Adrenal gland (tissue), 5 donors: ENCODE data around the gene DPP6.

Experiments
- CTCF ChIP-seq, 6 experiments: fragments of 450-650 bp in 4 of 6; fragments of 200-600 bp in 2 of 6; sonication (generic) in 1 of 6; IDR thresholded peaks; 1 replicate in 5 of 6; 2 replicates in 1 of 6; pipeline versions ENCODE4 v1.5.1 to v1.8.0; 2016 to 2021; ENCODE audit warnings: antibody characterized with exemption in 6 of 6, mild to moderate bottlenecking in 2 of 6, moderate library complexity in 1 of 6
- POLR2A ChIP-seq, 2 donors: fragments of 450-650 bp; IDR thresholded peaks; one replicate each; pipeline ENCODE4 v1.6.1; 2017; ENCODE audit warnings: antibody characterized with exemption in 2 of 2, mild to moderate bottlenecking in 2 of 2, moderate library complexity in 1 of 2
- donor health status: DM: no; HTN: no; CAD: no.

GRCh38 chr7:154504918-154505317 lies 452.7 kb downstream of the DPP6 start:
- no peak for TF ChIP-seq CTCF (IDR thresholded peaks at IDR 0.05)
- TF ChIP-seq POLR2A (IDR thresholded peaks at IDR 0.05): no peak
